Measurements from ENCODE around the gene DPRX.
A peak's percentile ranks its signal among the peaks of the same experiment; 100 is the strongest.
"Not testable (repeated sequence)": the region's sequence is repeated elsewhere in the genome, so short reads cannot be mapped to it uniquely, and the experiment has no call there.

The DPRX gene

GRCh38 chr19:53646144-53646543, 14.3 kb downstream of the DPRX start:
- DNase-seq (ENCODE audit: low spot score) = no peak

GRCh38 chr19:53647350-53647749, 15.6 kb downstream of the DPRX start:
- no peak for DNase-seq (ENCODE audit: low spot score)

GRCh38 chr19:53647792-53648191, 16.0 kb downstream of the DPRX start:
- no peak for DNase-seq (ENCODE audit: low spot score)

GRCh38 chr19:53649746-53650593, 18.2 kb downstream of the DPRX start:
- no peak for DNase-seq (ENCODE audit: low spot score)

- DNase-seq (ENCODE audit: low spot score) = no peak
Measured at GRCh38 chr19:53652476-53652875, 20.7 kb downstream of the DPRX start.

GRCh38 chr19:53655042-53655665, 23.4 kb downstream of the DPRX start:
- DNase-seq (ENCODE audit: low spot score) = no peak

GRCh38 chr19:53657330-53657729, 25.5 kb downstream of the DPRX start:
- no peak for DNase-seq (ENCODE audit: low spot score)

- DNase-seq (ENCODE audit: low spot score) = no peak
Measured at GRCh38 chr19:53657778-53658177, 26.0 kb downstream of the DPRX start.

GRCh38 chr19:53659292-53659691, 27.5 kb downstream of the DPRX start:
- peak; percentile 74 for DNase-seq (ENCODE audit: low spot score)

- no peak for DNase-seq (ENCODE audit: low spot score)
Measured at GRCh38 chr19:53660584-53660983, 28.8 kb downstream of the DPRX start.

- no peak for DNase-seq (ENCODE audit: low spot score)
Measured at GRCh38 chr19:53662209-53662608, 30.4 kb downstream of the DPRX start.

GRCh38 chr19:53664152-53664551, 32.4 kb downstream of the DPRX start:
- no peak for DNase-seq (ENCODE audit: low spot score)

- no peak for DNase-seq (ENCODE audit: low spot score)
Measured at GRCh38 chr19:53664760-53665159, 33.0 kb downstream of the DPRX start.

- DNase-seq (ENCODE audit: low spot score) = not testable (repeated sequence)
Measured at GRCh38 chr19:53666331-53666730, 34.5 kb downstream of the DPRX start.

GRCh38 chr19:53668804-53669203, 37.0 kb downstream of the DPRX start:
- not testable (repeated sequence) for DNase-seq (ENCODE audit: low spot score)

GRCh38 chr19:53670345-53670744, 38.5 kb downstream of the DPRX start:
- DNase-seq (ENCODE audit: low spot score) = no peak

GRCh38 chr19:53671663-53672062, 39.9 kb downstream of the DPRX start:
- DNase-seq (ENCODE audit: low spot score) = no peak
